Spleen (tissue), 7 donors: ENCODE results near the gene SYNRG.

Experiments
- CTCF ChIP-seq, 11 experiments: fragments of 200-600 bp in 7 of 11; fragments of 450-650 bp in 4 of 11; sonication (generic) in 4 of 11; IDR thresholded peaks in 8 of 11; conservative IDR thresholded peaks in 3 of 11; 1 replicate in 7 of 11; 2 replicates in 4 of 11; pipeline versions ENCODE4 v1.4.0 to v1.8.0; 2016 to 2021; ENCODE audit warnings: antibody characterized with exemption in 11 of 11, inconsistent platforms in 4 of 11, mild to moderate bottlenecking in 1 of 11
- POLR2A ChIP-seq, 3 donors: fragments of 450-650 bp; IDR thresholded peaks; one replicate each; pipeline ENCODE4 v1.5.1; 2017; ENCODE audit warnings: antibody characterized with exemption in 3 of 3, mild to moderate bottlenecking in 1 of 3
- POLR2AphosphoS5 ChIP-seq, 3 donors: sonication (generic); formaldehyde crosslinking; IDR thresholded peaks; one replicate each; pipeline ENCODE4 v1.5.1; 2017; ENCODE audit warnings: antibody characterized with exemption in 3 of 3
- donor health status: DM: no; HTN: no; CAD: no; lungs with moderate emphysema.
- donor health status: DM: no; HTN: no; CAD: no.
- donor health status: DM: no; HTN: no; CAD: no.

DNA sequence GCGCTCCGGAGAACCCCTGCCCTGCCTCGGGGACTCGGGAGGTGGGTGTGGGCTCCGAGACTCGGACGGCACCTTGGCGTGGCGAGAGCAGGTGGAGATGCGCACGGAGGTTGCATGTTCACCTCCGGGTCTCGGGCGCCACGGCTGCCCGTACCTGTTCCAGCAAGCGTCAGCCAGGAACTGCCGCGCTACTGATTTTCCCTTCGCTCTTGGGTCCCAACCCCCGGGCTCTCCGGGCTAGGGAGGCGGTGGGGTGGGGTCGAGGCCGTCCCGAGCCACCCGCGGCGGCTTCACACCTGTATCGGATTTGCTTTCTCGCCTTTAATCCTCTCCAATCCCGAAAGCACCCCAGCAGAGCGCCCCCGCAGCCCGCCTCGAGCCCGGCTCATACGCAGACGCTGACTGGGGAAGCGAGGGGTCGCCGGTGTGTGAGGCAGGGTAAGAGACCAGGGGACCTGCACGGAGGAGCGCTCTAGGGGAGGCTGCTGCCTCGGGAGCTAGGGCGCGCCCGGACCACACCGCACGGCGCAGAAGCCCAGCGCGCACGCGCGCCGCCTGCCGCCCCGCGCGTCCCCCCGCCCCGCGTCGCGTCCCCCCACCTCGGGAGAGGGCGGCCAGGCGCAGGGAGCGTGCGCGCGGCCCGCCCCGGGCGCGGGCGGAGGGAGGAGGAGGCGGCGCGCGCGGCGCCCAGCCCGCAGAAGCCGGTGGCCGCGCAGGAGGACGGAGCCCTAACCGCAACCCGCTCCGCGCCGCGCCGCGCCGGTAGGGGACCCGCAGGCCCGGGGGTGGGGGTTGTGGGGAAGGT, 119.8 kb downstream of the SYNRG start, which contains the start of gene DUSP14:
- no peak for TF ChIP-seq CTCF (IDR thresholded peaks at IDR 0.05 in 8 of 11, conservative IDR thresholded peaks at IDR 0.05 in 3 of 11)
- peak in 1 of 3 donors; percentile 15 for TF ChIP-seq POLR2A (IDR thresholded peaks at IDR 0.05)
- peak; percentile 74 to 78 (median 78) for TF ChIP-seq POLR2AphosphoS5 (IDR thresholded peaks at IDR 0.05)
